IMR-90 (cell line): ENCODE data around the gene GPRIN2.

Experiments used
- MXI1 ChIP-seq: IDR thresholded peaks from 2 replicates; pipeline ENCODE4 v1.6.1; 2012; ENCODE audit warnings: low read depth, mild to moderate bottlenecking, low read length, moderate library complexity, borderline replicate concordance
- POLR2A ChIP-seq: IDR thresholded peaks from 2 replicates; pipeline ENCODE4 v1.6.1; 2012; ENCODE audit warnings: mild to moderate bottlenecking, low read depth, low read length
- RAD21 ChIP-seq: IDR thresholded peaks from 2 replicates; pipeline ENCODE4 v1.6.1; 2012; ENCODE audit warnings: low read length, improper control_type of control experiment
- RFX5 ChIP-seq: IDR thresholded peaks from 2 replicates; pipeline ENCODE4 v1.8.0; 2012; ENCODE audit warnings: low read depth, mild to moderate bottlenecking, low read length, moderate library complexity
- TF ChIP-seq, protein P1 (sequence below): conservative IDR thresholded peaks from 2 replicates; pipeline ENCODE4 v1.5.1; 2012; ENCODE audit warnings: mild to moderate bottlenecking, low read depth, low read length, improper control_type of control experiment

DNA sequence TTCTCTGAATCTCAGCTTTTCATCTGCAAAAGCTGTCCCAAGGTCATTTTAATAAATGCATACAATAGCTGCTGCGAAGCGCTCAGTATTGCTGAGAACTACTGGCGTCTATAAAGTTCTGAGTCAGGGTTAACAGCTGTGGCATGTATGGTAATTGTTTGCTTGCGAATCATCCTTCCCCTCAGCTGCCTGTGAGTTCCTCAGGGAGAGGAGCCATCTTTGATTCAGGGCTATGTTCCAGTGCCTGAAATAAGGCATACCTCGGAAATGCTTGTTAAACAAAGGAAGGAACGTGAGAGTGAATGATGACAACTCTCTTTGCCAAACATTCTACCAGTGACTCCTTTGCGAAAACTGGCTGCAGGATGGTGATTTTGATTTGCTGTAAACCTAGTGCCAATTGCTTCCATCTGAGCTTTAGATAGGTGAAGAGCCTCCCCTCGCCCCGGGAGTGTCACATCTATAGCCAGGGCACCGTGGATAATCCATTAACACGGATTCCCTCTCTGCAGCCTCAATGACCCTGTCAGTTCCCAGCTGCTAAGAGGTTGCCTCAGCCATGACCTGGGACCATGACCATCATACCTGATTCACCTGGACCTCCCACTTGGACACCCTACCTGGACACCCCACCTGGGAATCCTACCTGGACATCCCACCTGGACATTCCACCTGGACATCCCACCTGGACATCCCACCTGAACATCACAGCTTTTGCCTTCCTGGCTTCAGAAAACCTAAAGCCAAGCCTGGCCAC is 39.6 kb downstream of the GPRIN2 start:
- TF ChIP-seq, protein P1, sequence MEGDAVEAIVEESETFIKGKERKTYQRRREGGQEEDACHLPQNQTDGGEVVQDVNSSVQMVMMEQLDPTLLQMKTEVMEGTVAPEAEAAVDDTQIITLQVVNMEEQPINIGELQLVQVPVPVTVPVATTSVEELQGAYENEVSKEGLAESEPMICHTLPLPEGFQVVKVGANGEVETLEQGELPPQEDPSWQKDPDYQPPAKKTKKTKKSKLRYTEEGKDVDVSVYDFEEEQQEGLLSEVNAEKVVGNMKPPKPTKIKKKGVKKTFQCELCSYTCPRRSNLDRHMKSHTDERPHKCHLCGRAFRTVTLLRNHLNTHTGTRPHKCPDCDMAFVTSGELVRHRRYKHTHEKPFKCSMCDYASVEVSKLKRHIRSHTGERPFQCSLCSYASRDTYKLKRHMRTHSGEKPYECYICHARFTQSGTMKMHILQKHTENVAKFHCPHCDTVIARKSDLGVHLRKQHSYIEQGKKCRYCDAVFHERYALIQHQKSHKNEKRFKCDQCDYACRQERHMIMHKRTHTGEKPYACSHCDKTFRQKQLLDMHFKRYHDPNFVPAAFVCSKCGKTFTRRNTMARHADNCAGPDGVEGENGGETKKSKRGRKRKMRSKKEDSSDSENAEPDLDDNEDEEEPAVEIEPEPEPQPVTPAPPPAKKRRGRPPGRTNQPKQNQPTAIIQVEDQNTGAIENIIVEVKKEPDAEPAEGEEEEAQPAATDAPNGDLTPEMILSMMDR, result no peak
- TF ChIP-seq POLR2A (no peak), RFX5 (no peak), RAD21 (peak; percentile 35), MXI1 (no peak)
